ENCODE data around the gene AP5S1. TPM values are rescaled to one million over a fixed set of nuclear protein-coding genes. Genes with fewer than 3 reads are reported as not detected.
A peak's percentile ranks its signal among the peaks of the same experiment; 100 is the strongest.

AP5S1 gene
- total RNA-seq, 4 donors from 2014 or later, result 10.4 to 12.1 (median 11.0) TPM

GRCh38 chr20:3785240-3786125 is 34.9 kb upstream of the AP5S1 start:
- no CpG with 5 or more reads among the region's 79 CpGs for WGBS, 2 donors (ENCODE audit: low coverage in 1 of 2)
- ATAC-seq, result no peak
- peaks cover 2 to 73% (median 31%) of the 10 kb centered on the region in 3 donors for H3K4me1 ChIP-seq
- H3K4me3 ChIP-seq, result peak overlapping the region; percentile 42 to 75
- H3K9me3 ChIP-seq, result no peaks in the 10 kb centered on the region
- no peaks in the 10 kb centered on the region for H3K27me3 ChIP-seq
- H3K27ac ChIP-seq, result peak overlapping the region; percentile 21 to 88 (median 84)
- peaks cover 0 to 23% of the 10 kb centered on the region in 2 donors for H3K36me3 ChIP-seq
- TF ChIP-seq CTCF (IDR thresholded peaks at IDR 0.05) (no peak), POLR2A (IDR thresholded peaks at IDR 0.05) (peak in 1 of 2 donors; percentile 6), POLR2AphosphoS5 (IDR thresholded peaks at IDR 0.05) (no peak), EP300 (IDR thresholded peaks at IDR 0.05) (no peak)

GRCh38 chr20:3786126-3786484 is 34.2 kb upstream of the AP5S1 start:
- no CpG with 5 or more reads among the region's 35 CpGs for WGBS, 2 donors (ENCODE audit: low coverage in 1 of 2)
- H3K36me3 ChIP-seq, result peaks cover 0 to 23% of the 10 kb centered on the region in 2 donors
- no peaks in the 10 kb centered on the region for H3K9me3 ChIP-seq
- peaks cover 2 to 66% (median 31%) of the 10 kb centered on the region in 3 donors for H3K4me1 ChIP-seq
- no peaks in the 10 kb centered on the region for H3K27me3 ChIP-seq
- TF ChIP-seq EP300 (IDR thresholded peaks at IDR 0.05), result no peak
- no peak for TF ChIP-seq POLR2A (IDR thresholded peaks at IDR 0.05)
- TF ChIP-seq POLR2AphosphoS5 (IDR thresholded peaks at IDR 0.05), result no peak
- no peak for TF ChIP-seq CTCF (IDR thresholded peaks at IDR 0.05)
- ATAC-seq, result peak; percentile 44
- H3K4me3 ChIP-seq, result peak overlapping the region; percentile 42 to 75
- peak overlapping the region; percentile 21 to 88 (median 84) for H3K27ac ChIP-seq

GRCh38 chr20:3786665-3787323 is 33.6 kb upstream of the AP5S1 start, which contains the start of gene CENPB:
TSS of gene CENPB (minus strand) at chr20:3786740. CDS start at chr20:3786483, 257 bp downstream.
- peak; percentile 94 for ATAC-seq
- H3K27ac ChIP-seq, result peak within 1 kb of the TSS; percentile 21 to 88 (median 84)
- peaks cover 2 to 59% (median 31%) of the 10 kb centered on the region in 3 donors for H3K4me1 ChIP-seq
- H3K27me3 ChIP-seq, result no peaks in the 10 kb centered on the region
- 9 to 18% methylated on average over 7 to 13 of the region's 70 CpGs for WGBS, 2 donors (ENCODE audit: low coverage in 1 of 2)
- TF ChIP-seq POLR2AphosphoS5 (IDR thresholded peaks at IDR 0.05), result no peak
- TF ChIP-seq POLR2A (IDR thresholded peaks at IDR 0.05), result no peak
- peak in 3 of 4 experiments; percentile 79 to 88 (median 86) for TF ChIP-seq CTCF (IDR thresholded peaks at IDR 0.05)
- no peak for TF ChIP-seq EP300 (IDR thresholded peaks at IDR 0.05)
- peak within 1 kb of the TSS; percentile 42 to 75 for H3K4me3 ChIP-seq
- peaks cover 0 to 23% of the 10 kb centered on the region in 2 donors for H3K36me3 ChIP-seq
- no peaks in the 10 kb centered on the region for H3K9me3 ChIP-seq

GRCh38 chr20:3787324-3788014 is 32.9 kb upstream of the AP5S1 start:
- Histone ChIP-seq H3K9me3 (no peaks in the 10 kb centered on the region), H3K27me3 (no peaks in the 10 kb centered on the region), H3K4me3 (peak overlapping the region in 1 of 2 donors; percentile 75), H3K4me1 (peaks cover 2 to 56% (median 31%) of the 10 kb centered on the region in 3 donors), H3K36me3 (peaks cover 0 to 22% of the 10 kb centered on the region in 2 donors), H3K27ac (peak overlapping the region in 2 of 4 donors; percentile 43 to 88)
- ATAC-seq, result no peak
- TF ChIP-seq EP300 (IDR thresholded peaks at IDR 0.05) (no peak), CTCF (IDR thresholded peaks at IDR 0.05) (no peak), POLR2AphosphoS5 (IDR thresholded peaks at IDR 0.05) (no peak), POLR2A (IDR thresholded peaks at IDR 0.05) (no peak)
- WGBS, 2 donors (ENCODE audit: low coverage in 1 of 2), result 58 to 64% methylated on average over 5 of the region's 5 CpGs
